DOHH2 (cell line): ENCODE results near the gene URM1.

Experiments
- CTCF ChIP-seq: fragments of 200-600 bp; sonication (generic); IDR thresholded peaks from one replicate; pipeline ENCODE4 v1.5.1; 2014; ENCODE audit warnings: antibody characterized with exemption, mild to moderate bottlenecking, low read depth, low read length; ENCODE audit not compliant: poor library complexity, severe bottlenecking
- EZH2phosphoT487 ChIP-seq: fragments of 200-600 bp; sonication (generic); IDR thresholded peaks from 2 replicates; pipeline ENCODE4 v1.6.1; 2017; ENCODE audit warnings: borderline replicate concordance, mild to moderate bottlenecking, antibody characterized with exemption, low read length, moderate library complexity, mixed read lengths

- TF ChIP-seq CTCF (no peak), EZH2phosphoT487 (no peak)
Measured at GRCh38 chr9:128394379-128395168, 23.4 kb downstream of the URM1 start.
